GM12873 (cell line): ENCODE results near the gene PHF2.

Source experiments
- TF ChIP-seq, protein P1 (sequence below): IDR thresholded peaks from 2 replicates; pipeline ENCODE4 v1.5.1; 2012; ENCODE audit warnings: low read depth, mild to moderate bottlenecking, moderate library complexity, low read length, control low read depth; ENCODE audit not compliant: insufficient read depth; ENCODE audit errors: missing control alignments

Gene PHF2

GRCh38 chr9:93616044-93616443 lies 39.7 kb downstream of the PHF2 start:
- TF ChIP-seq, protein P1, sequence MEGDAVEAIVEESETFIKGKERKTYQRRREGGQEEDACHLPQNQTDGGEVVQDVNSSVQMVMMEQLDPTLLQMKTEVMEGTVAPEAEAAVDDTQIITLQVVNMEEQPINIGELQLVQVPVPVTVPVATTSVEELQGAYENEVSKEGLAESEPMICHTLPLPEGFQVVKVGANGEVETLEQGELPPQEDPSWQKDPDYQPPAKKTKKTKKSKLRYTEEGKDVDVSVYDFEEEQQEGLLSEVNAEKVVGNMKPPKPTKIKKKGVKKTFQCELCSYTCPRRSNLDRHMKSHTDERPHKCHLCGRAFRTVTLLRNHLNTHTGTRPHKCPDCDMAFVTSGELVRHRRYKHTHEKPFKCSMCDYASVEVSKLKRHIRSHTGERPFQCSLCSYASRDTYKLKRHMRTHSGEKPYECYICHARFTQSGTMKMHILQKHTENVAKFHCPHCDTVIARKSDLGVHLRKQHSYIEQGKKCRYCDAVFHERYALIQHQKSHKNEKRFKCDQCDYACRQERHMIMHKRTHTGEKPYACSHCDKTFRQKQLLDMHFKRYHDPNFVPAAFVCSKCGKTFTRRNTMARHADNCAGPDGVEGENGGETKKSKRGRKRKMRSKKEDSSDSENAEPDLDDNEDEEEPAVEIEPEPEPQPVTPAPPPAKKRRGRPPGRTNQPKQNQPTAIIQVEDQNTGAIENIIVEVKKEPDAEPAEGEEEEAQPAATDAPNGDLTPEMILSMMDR = no peak

- TF ChIP-seq, protein P1 = no peak
Measured at GRCh38 chr9:93617273-93617672, 40.9 kb downstream of the PHF2 start.

DNA sequence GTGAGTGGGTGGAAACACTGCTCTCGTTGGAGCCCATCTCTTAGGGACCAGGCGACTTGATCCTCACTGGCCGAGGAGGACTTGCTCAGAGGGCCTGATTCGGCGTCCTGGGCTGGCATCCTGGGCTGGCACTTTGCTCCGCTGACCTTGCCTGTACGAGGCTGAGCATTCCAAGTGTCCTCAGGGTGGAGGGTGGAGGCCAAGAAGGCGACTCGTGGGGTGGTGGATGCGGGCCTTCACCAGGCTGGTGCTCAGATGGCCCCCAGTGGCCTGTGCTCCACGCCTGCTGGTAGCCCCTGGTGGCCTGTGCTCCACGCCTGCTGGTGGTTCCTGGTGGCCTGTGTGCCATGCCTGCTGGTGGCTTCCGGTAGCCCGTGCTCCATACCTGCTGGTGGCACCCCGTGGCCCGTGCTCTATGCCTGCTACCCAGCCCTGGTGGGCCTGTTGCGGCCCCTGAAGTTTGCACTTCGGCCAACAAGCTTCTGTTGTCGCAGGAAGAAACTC lies 42.9 kb downstream of the PHF2 start:
- TF ChIP-seq, protein P1 = no peak

DNA sequence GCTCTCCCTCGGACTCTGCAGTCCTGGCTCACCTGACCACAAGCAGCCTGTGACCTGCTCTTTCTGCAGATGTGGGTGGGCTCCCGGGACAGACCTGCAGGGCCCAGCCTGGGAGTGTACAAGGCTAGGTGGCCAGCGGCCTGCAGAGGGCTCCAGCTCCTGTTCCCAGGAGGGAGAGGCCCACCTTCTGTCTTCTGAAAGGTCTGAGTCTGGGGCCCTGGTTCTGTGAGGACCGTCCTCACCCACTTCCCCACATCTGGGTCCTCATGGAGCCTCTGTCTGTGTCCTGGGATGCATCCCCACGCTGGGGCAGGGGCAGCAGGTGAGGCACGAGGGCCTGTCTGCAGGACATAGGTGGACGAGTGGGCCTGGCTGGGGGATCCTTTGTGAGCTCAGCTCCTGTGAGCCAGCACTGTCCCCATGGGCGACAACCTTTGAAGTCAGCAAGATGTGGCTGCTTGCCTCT lies 43.7 kb downstream of the PHF2 start:
- TF ChIP-seq, protein P1 = no peak

DNA sequence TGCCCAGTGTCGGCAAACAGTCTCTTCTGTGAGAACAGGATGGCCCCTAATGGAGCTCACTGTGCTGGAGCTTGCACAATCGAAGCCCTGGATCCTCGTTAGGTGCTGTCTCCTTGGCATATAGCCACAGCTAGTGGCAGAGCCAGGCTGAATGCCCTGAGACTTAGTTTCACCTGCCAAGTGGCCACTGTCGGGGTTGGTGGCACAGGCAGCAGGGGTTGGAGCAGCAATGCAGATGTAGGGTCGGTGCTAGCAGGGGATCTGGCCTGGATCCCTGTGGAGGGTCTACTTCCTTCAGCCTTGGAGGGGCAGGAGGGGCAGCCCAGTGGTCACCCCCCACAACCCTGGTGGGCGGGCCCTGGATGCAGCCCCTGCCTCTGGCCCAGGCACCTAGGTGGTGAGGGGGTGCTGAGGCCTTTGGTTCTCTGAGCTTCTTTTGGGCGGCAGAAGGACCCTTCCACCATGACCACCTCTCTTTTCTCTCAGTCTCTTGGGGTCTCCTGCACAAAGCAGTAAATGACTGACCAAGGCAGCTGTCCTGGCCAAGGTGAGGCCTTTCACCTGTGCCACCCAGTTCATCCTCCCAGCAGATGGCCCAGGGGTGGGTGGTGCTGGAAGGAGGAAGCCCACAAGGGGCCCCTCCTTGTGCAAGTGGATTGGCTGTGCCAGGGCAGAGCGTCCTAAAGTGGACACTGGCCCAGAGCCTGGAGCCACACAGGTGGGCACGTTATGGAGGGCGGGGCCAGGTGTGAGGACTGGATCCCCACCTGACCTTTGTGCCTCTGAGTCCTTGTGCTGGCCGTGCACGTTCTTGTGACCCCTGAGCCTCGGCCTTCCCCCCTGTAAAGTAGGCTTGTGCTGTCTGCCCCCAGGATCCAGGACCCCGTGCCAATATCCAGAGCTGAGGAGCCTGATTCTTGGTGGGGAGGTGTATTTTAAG lies 44.8 kb downstream of the PHF2 start:
- TF ChIP-seq, protein P1 = no peak

GRCh38 chr9:93621922-93622321 lies 45.5 kb downstream of the PHF2 start:
- TF ChIP-seq, protein P1 = no peak

GRCh38 chr9:93622691-93623090 lies 46.3 kb downstream of the PHF2 start:
- TF ChIP-seq, protein P1 = no peak
